ENCODE data around the gene SLC4A1AP. TPM values are rescaled to one million over a fixed set of nuclear protein-coding genes. Genes with fewer than 3 reads are reported as not detected.
A peak's percentile ranks its signal among the peaks of the same experiment; 100 is the strongest.

Gene SLC4A1AP
- total and polyA plus RNA-seq, 2 of the 13 experiments (the other 11 are each of a cell fraction or from before 2014, with no cell fraction given): 15.3 to 44.6 TPM

- TF ChIP-seq ZNF687 (CRISPR knock-in tag; IDR thresholded peaks at IDR 0.05) (peak; percentile 60), TARDBP (CRISPR knock-in tag; IDR thresholded peaks at IDR 0.05) (no peak), SAFB2 (CRISPR knock-in tag; IDR thresholded peaks at IDR 0.05; ENCODE audit: borderline replicate concordance, low read depth) (no peak), ZNF775 (CRISPR knock-in tag; IDR thresholded peaks at IDR 0.05; ENCODE audit: borderline replicate concordance) (no peak), ZNF282 (IDR thresholded peaks at IDR 0.05; ENCODE audit: partially characterized antibody) (no peak), ETV6 (CRISPR knock-in tag; conservative IDR thresholded peaks at IDR 0.05) (no peak), ZNF564 (CRISPR knock-in tag; IDR thresholded peaks at IDR 0.05) (no peak), EP300 (IDR thresholded peaks at IDR 0.05; ENCODE audit: low read depth in 2 of 2, low read length in 2 of 2) (peak in 1 of 2 experiments; percentile 15; a peak in 1 of 4 replicates), EP300 (CRISPR knock-in tag; IDR thresholded peaks at IDR 0.05; ENCODE audit: borderline replicate concordance) (no peak), BCL6 (CRISPR knock-in tag; IDR thresholded peaks at IDR 0.05) (0 out of 2 replicates have a peak, but pooled peaks have one; percentile 12), SALL1 (CRISPR knock-in tag; IDR thresholded peaks at IDR 0.05) (peak; percentile 60), ZNF382 (CRISPR knock-in tag; IDR thresholded peaks at IDR 0.05; ENCODE audit: borderline replicate concordance) (no peak), ZKSCAN8 (CRISPR knock-in tag; IDR thresholded peaks at IDR 0.05; ENCODE audit: borderline replicate concordance) (no peak; the same call in 1 of the 2 replicates), RARA (CRISPR knock-in tag; IDR thresholded peaks at IDR 0.05) (peak; percentile 81), ZNF253 (CRISPR knock-in tag; IDR thresholded peaks at IDR 0.05; ENCODE audit: borderline replicate concordance) (no peak)
- TF ChIP-seq, protein P1, sequence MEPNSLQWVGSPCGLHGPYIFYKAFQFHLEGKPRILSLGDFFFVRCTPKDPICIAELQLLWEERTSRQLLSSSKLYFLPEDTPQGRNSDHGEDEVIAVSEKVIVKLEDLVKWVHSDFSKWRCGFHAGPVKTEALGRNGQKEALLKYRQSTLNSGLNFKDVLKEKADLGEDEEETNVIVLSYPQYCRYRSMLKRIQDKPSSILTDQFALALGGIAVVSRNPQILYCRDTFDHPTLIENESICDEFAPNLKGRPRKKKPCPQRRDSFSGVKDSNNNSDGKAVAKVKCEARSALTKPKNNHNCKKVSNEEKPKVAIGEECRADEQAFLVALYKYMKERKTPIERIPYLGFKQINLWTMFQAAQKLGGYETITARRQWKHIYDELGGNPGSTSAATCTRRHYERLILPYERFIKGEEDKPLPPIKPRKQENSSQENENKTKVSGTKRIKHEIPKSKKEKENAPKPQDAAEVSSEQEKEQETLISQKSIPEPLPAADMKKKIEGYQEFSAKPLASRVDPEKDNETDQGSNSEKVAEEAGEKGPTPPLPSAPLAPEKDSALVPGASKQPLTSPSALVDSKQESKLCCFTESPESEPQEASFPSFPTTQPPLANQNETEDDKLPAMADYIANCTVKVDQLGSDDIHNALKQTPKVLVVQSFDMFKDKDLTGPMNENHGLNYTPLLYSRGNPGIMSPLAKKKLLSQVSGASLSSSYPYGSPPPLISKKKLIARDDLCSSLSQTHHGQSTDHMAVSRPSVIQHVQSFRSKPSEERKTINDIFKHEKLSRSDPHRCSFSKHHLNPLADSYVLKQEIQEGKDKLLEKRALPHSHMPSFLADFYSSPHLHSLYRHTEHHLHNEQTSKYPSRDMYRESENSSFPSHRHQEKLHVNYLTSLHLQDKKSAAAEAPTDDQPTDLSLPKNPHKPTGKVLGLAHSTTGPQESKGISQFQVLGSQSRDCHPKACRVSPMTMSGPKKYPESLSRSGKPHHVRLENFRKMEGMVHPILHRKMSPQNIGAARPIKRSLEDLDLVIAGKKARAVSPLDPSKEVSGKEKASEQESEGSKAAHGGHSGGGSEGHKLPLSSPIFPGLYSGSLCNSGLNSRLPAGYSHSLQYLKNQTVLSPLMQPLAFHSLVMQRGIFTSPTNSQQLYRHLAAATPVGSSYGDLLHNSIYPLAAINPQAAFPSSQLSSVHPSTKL (CRISPR knock-in tag; IDR thresholded peaks at IDR 0.05): peak; percentile 46; the same call in 1 of the 2 replicates
- TF ChIP-seq, protein P2, sequence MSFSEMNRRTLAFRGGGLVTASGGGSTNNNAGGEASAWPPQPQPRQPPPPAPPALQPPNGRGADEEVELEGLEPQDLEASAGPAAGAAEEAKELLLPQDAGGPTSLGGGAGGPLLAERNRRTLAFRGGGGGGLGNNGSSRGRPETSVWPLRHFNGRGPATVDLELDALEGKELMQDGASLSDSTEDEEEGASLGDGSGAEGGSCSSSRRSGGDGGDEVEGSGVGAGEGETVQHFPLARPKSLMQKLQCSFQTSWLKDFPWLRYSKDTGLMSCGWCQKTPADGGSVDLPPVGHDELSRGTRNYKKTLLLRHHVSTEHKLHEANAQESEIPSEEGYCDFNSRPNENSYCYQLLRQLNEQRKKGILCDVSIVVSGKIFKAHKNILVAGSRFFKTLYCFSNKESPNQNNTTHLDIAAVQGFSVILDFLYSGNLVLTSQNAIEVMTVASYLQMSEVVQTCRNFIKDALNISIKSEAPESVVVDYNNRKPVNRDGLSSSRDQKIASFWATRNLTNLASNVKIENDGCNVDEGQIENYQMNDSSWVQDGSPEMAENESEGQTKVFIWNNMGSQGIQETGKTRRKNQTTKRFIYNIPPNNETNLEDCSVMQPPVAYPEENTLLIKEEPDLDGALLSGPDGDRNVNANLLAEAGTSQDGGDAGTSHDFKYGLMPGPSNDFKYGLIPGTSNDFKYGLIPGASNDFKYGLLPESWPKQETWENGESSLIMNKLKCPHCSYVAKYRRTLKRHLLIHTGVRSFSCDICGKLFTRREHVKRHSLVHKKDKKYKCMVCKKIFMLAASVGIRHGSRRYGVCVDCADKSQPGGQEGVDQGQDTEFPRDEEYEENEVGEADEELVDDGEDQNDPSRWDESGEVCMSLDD (CRISPR knock-in tag; IDR thresholded peaks at IDR 0.05; ENCODE audit: borderline replicate concordance): no peak
- TF ChIP-seq, protein P3, sequence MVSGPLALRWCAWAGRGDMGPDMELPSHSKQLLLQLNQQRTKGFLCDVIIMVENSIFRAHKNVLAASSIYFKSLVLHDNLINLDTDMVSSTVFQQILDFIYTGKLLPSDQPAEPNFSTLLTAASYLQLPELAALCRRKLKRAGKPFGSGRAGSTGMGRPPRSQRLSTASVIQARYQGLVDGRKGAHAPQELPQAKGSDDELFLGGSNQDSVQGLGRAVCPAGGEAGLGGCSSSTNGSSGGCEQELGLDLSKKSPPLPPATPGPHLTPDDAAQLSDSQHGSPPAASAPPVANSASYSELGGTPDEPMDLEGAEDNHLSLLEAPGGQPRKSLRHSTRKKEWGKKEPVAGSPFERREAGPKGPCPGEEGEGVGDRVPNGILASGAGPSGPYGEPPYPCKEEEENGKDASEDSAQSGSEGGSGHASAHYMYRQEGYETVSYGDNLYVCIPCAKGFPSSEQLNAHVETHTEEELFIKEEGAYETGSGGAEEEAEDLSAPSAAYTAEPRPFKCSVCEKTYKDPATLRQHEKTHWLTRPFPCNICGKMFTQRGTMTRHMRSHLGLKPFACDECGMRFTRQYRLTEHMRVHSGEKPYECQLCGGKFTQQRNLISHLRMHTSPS (CRISPR knock-in tag; IDR thresholded peaks at IDR 0.05; ENCODE audit: low read depth): peak; percentile 48; the same call in 1 of the 2 replicates
Measured at GRCh38 chr2:27730261-27730662, 66.6 kb downstream of the SLC4A1AP start (continued).

Measured in HepG2 (cell line).